GM12878 (cell line): Measurements from ENCODE around the gene DAAM1. TPM values are rescaled to one million over a fixed set of nuclear protein-coding genes. Genes with fewer than 3 reads are reported as not detected.

Source experiments
- ATAC-seq: fragments of 200-7000 bp; cut with Tn5 transposase; 3 replicates; pipeline ENCODE4 v1.9.1; 2020; ENCODE audit warnings: mild to moderate bottlenecking, moderate library complexity
- BruUV-seq: library from RNA; stranded (reverse); fragments of 400-500 nt; replicated peaks from 2 replicates; lab custom pipeline; 2021; lab: Mats Ljungman, UMichigan
- CTCF ChIA-PET: fragments of 300-600 bp; sonication (Branson Sonifier 250); formaldehyde crosslinking; extraction: SDS; loops from one replicate; lab custom pipeline; 2021; ENCODE audit warnings: inconsistent platforms; lab: Yijun Ruan, JAX
- POLR2A ChIA-PET: fragments of 350-600 bp; formaldehyde crosslinking; extraction: SDS; loops from one replicate; lab custom pipeline; 2021; ENCODE audit warnings: inconsistent platforms; lab: Charles Lee
- RAD21 ChIA-PET: fragments of 300-600 bp; sonication (Branson Sonifier 250); formaldehyde crosslinking; loops from one replicate; lab custom pipeline; 2023; ENCODE audit warnings: antibody characterized with exemption; ENCODE audit not compliant: unreplicated experiment; lab: Charles Lee
- SMC1A ChIA-PET: fragments of 300-600 bp; sonication (Branson Sonifier 250); formaldehyde crosslinking; loops from one replicate; lab custom pipeline; 2023; ENCODE audit not compliant: unreplicated experiment, uncharacterized antibody; lab: Charles Lee
- DNase-seq: peaks from one replicate; pipeline ENCODE4 v3.0.0-alpha.2; 2011; ENCODE audit warnings: low read depth, low spot score
- FAIRE-seq: peaks from 3 replicates; lab custom pipeline; 2011; peaks lifted over from hg19 to GRCh38; lab: Jason Lieb, UNC
- H2AFZ ChIP-seq: 2 replicates; pipeline ENCODE4 v1.6.0; 2011; ENCODE audit warnings: low read depth, low read length, control low read depth; ENCODE audit not compliant: control insufficient read depth
- H3K27ac ChIP-seq: 2 replicates; pipeline ENCODE4 v1.5.1; 2011; ENCODE audit warnings: control low read depth; ENCODE audit not compliant: control insufficient read depth, insufficient read depth
- H3K27me3 ChIP-seq, 2 experiments: replicated peaks in 1 of 2; 2 replicates each; pipeline versions ENCODE4 v1.6.0 to v1.6.1; 2011; ENCODE audit warnings: low read length in 1 of 2; ENCODE audit not compliant: control insufficient read depth in 2 of 2, insufficient read depth in 2 of 2
- H3K36me3 ChIP-seq, 2 experiments: 2 replicates each; pipeline ENCODE4 v1.5.1; 2011; ENCODE audit warnings: low read length in 1 of 2; ENCODE audit not compliant: control insufficient read depth in 2 of 2, insufficient read depth in 2 of 2
- H3K4me1 ChIP-seq: 2 replicates; pipeline ENCODE4 v1.6.1; 2011; ENCODE audit warnings: mild to moderate bottlenecking, low read length, moderate library complexity, mixed read lengths; ENCODE audit not compliant: control insufficient read depth, insufficient read depth
- H3K4me2 ChIP-seq: 2 replicates; pipeline ENCODE4 v1.6.0; 2011; ENCODE audit warnings: control low read depth; ENCODE audit not compliant: control insufficient read depth, insufficient read depth
- H3K4me3 ChIP-seq: fragments of 200-600 bp; sonication (generic); 2 replicates; pipeline ENCODE4 v1.5.1; 2016
- H3K79me2 ChIP-seq: 2 replicates; pipeline ENCODE4 v1.6.0; 2011; ENCODE audit warnings: low read length; ENCODE audit not compliant: control insufficient read depth, insufficient read depth
- H3K9ac ChIP-seq: 2 replicates; pipeline ENCODE4 v1.8.0; 2011; ENCODE audit warnings: low read length, control low read depth, mixed read lengths; ENCODE audit not compliant: control insufficient read depth, insufficient read depth
- H3K9me3 ChIP-seq: replicated peaks from 3 replicates; pipeline ENCODE4 v1.5.1; 2011; ENCODE audit warnings: mild to moderate bottlenecking, low read length; ENCODE audit not compliant: control insufficient read depth, insufficient read depth
- H4K20me1 ChIP-seq: 2 replicates; pipeline ENCODE4 v1.6.0; 2011; ENCODE audit not compliant: control insufficient read depth, insufficient read depth
- ATF3 ChIP-seq: IDR thresholded peaks from 2 replicates; pipeline ENCODE4 v1.6.1; 2011; ENCODE audit warnings: low read depth, mild to moderate bottlenecking, low read length, moderate library complexity, borderline replicate concordance; ENCODE audit errors: extremely low read depth
- FOXK2 ChIP-seq: fragments of 450-650 bp; IDR thresholded peaks from 2 replicates; pipeline ENCODE4 v1.6.1; 2017; ENCODE audit warnings: mild to moderate bottlenecking, moderate library complexity
- MTA2 ChIP-seq: fragments of 450-650 bp; IDR thresholded peaks from 2 replicates; pipeline ENCODE4 v1.6.1; 2016; ENCODE audit warnings: low read depth, mild to moderate bottlenecking, moderate library complexity
- NR2F1 ChIP-seq: fragments of 450-650 bp; conservative IDR thresholded peaks from 2 replicates; pipeline ENCODE4 v1.6.1; 2017; ENCODE audit warnings: mild to moderate bottlenecking
- PBX3 ChIP-seq: IDR thresholded peaks from 2 replicates; pipeline ENCODE4 v1.6.1; 2011; ENCODE audit warnings: mild to moderate bottlenecking, low read depth, low read length, moderate library complexity; ENCODE audit not compliant: insufficient replicate concordance
- RELB ChIP-seq: fragments of 450-650 bp; IDR thresholded peaks from 2 replicates; pipeline ENCODE4 v1.6.1; 2017; ENCODE audit warnings: low read depth, mild to moderate bottlenecking, moderate library complexity
- SMARCA5 ChIP-seq: fragments of 450-650 bp; IDR thresholded peaks from 2 replicates; pipeline ENCODE4 v1.6.1; 2017; ENCODE audit warnings: mild to moderate bottlenecking
- SREBF2 ChIP-seq: IDR thresholded peaks from 2 replicates; pipeline ENCODE4 v1.6.1; 2012; ENCODE audit warnings: mild to moderate bottlenecking, low read length
- SUZ12 ChIP-seq: fragments of 200-600 bp; sonication (generic); IDR thresholded peaks from one replicate; pipeline ENCODE4 v1.6.1; 2018; ENCODE audit warnings: antibody characterized with exemption, mild to moderate bottlenecking; ENCODE audit not compliant: unreplicated experiment
- TCF7 ChIP-seq: IDR thresholded peaks from 2 replicates; pipeline ENCODE4 v1.6.1; 2014; ENCODE audit warnings: antibody characterized with exemption, borderline replicate concordance
- WRNIP1 ChIP-seq: IDR thresholded peaks from 2 replicates; pipeline ENCODE4 v1.6.1; 2011; ENCODE audit warnings: low read depth, low read length, improper control_type of control experiment, borderline replicate concordance
- ZNF24 ChIP-seq: fragments of 450-650 bp; IDR thresholded peaks from 2 replicates; pipeline ENCODE4 v1.6.1; 2017; ENCODE audit warnings: antibody characterized with exemption, mild to moderate bottlenecking
- WGBS: methylation state at CpG from one replicate; pipeline ENCODE4 v1.1.6; 2016; ENCODE audit warnings: low lambda C conversion rate; ENCODE audit not compliant: insufficient replicate concordance, insufficient coverage; ENCODE audit errors: missing lambda C conversion rate; 5-methylcytosine and 5-hydroxymethylcytosine counted together
- in situ Hi-C: fragments of 300-500 bp; cut with MboI; formaldehyde crosslinking; loops from 9 replicates; pipeline ENCODE4 v1.14.3; 2018; ENCODE audit warnings: mixed read lengths
- intact Hi-C: fragments of 100-400 bp; cut with micrococcal nuclease; formaldehyde crosslinking; loops from one replicate; pipeline ENCODE4 v1.14.2; 2022; ENCODE audit not compliant: unreplicated experiment
- polyA plus RNA-seq, 11 experiments: library from polyadenylated mRNA; depleted of rRNA in 4 of 11; unstranded in 6 of 11; stranded (reverse) in 5 of 11; fragments of >200 nt; fragmentation: Nextera tagmentation in 4 of 11; fragmentation: Illumina TruSeq in 1 of 11; extraction: Ambion mirVana in 4 of 11; extraction: Trizol in 1 of 11; gene quantifications; 1 replicate in 1 of 11; 2 replicates in 10 of 11; pipeline versions ENCODE4 v1.2.1 to v1.2.3, GENCODE V29; 2011 to 2016; ENCODE audit warnings: inconsistent platforms in 2 of 11, missing spikeins in 2 of 11, low read depth in 1 of 11
- total RNA-seq, 4 experiments: library from RNA; depleted of rRNA in 3 of 4; stranded (reverse); fragments of >200 nt in 3 of 4; fragmentation: Illumina TruSeq in 1 of 4; extraction: Trizol in 1 of 4; gene quantifications; 2 replicates each; pipeline versions ENCODE4 v1.2.1 to v1.2.3, GENCODE V29; 2013 to 2021
- TF ChIP-seq, protein P1 (sequence below): IDR thresholded peaks from 2 replicates; pipeline ENCODE4 v1.6.1; 2011; ENCODE audit warnings: borderline replicate concordance, low read depth, mild to moderate bottlenecking, moderate library complexity, mixed read lengths, low read length; ENCODE audit not compliant: insufficient read depth; ENCODE audit errors: extremely low read length

DAAM1 gene
- total and polyA plus RNA-seq, 10 of the 15 experiments (the other 5 are each of a cell fraction or from before 2014, with no cell fraction given): 13.8 to 32.4 (median 24.2) TPM

GRCh38 chr14:59268011-59268410, 79.5 kb downstream of the DAAM1 start:
- BruUV-seq: no TSS peak
- RAD21 ChIA-PET: no interaction called here

More at GRCh38 chr14:59268011-59268410, 79.5 kb downstream of the DAAM1 start:
- FAIRE-seq: no peak
- ChIA-PET CTCF (interaction anchor here (1.4 kb wide), 1 partner anchor 14 kb away, joined by 4 read pairs; no protein-coding TSS in a partner anchor), SMC1A (interaction anchor here (2.7 kb wide), 1 partner anchor 8 kb away, joined by 14 read pairs; no protein-coding TSS in a partner anchor), POLR2A (no interaction called here)
- WGBS: 81% methylated on average over 10 of the region's 10 CpGs
- TF ChIP-seq SREBF2 (no peak), FOXK2 (no peak), NR2F1 (no peak), SUZ12 (no peak), ATF3 (no peak), SMARCA5 (no peak), MTA2 (no peak), PBX3 (no peak), RELB (no peak), ZNF24 (no peak), TCF7 (no peak), WRNIP1 (no peak)
- TF ChIP-seq, protein P1, sequence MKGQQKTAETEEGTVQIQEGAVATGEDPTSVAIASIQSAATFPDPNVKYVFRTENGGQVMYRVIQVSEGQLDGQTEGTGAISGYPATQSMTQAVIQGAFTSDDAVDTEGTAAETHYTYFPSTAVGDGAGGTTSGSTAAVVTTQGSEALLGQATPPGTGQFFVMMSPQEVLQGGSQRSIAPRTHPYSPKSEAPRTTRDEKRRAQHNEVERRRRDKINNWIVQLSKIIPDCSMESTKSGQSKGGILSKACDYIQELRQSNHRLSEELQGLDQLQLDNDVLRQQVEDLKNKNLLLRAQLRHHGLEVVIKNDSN: no peak
- H3K4me3 ChIP-seq: no peak overlapping the region
- H3K27ac ChIP-seq: no peak overlapping the region
- H3K9ac ChIP-seq: no peak overlapping the region
- no peak for ATAC-seq
- H3K9me3 ChIP-seq: no peaks in the 10 kb centered on the region; the same call in 2 of the 3 replicates
- no peaks in the 10 kb centered on the region for H4K20me1 ChIP-seq
- in situ Hi-C loops (no loop called here), intact Hi-C loops (no loop called here)
- no peak overlapping the region for H2AFZ ChIP-seq
- H3K4me1 ChIP-seq: no peaks in the 10 kb centered on the region
- no peak for DNase-seq
- no peaks in the 10 kb centered on the region for H3K27me3 ChIP-seq
- no peaks in the 10 kb centered on the region for H3K79me2 ChIP-seq
- peaks cover 0 to 10% of the 10 kb centered on the region in 2 experiments; a peak in 2 of 4 replicates for H3K36me3 ChIP-seq
- no peak overlapping the region for H3K4me2 ChIP-seq
